ENCODE data around the gene BLOC1S6.

The BLOC1S6 gene

GRCh38 chr15:45606413-45606812, 19.2 kb downstream of the BLOC1S6 start:
- DNase-seq (ENCODE audit: insufficient read length, low spot score) (no peak), FAIRE-seq (no peak)
- no peak for TF ChIP-seq POLR2A (IDR thresholded peaks at IDR 0.05; ENCODE audit: low read depth, low read length)

GRCh38 chr15:45606841-45607240, 19.7 kb downstream of the BLOC1S6 start:
- DNase-seq (ENCODE audit: insufficient read length, low spot score) (no peak), FAIRE-seq (no peak)
- no peak for TF ChIP-seq POLR2A (IDR thresholded peaks at IDR 0.05; ENCODE audit: low read depth, low read length)

- DNase-seq (ENCODE audit: insufficient read length, low spot score) (no peak), FAIRE-seq (peak; percentile 82)
- TF ChIP-seq POLR2A (IDR thresholded peaks at IDR 0.05; ENCODE audit: low read depth, low read length): no peak
Measured at GRCh38 chr15:45611305-45611704, 24.1 kb downstream of the BLOC1S6 start.

GRCh38 chr15:45612790-45613415, 25.7 kb downstream of the BLOC1S6 start:
- DNase-seq (ENCODE audit: insufficient read length, low spot score): no peak
- FAIRE-seq: peak; percentile 53
- no peak for TF ChIP-seq POLR2A (IDR thresholded peaks at IDR 0.05; ENCODE audit: low read depth, low read length)

- no peak for TF ChIP-seq POLR2A (IDR thresholded peaks at IDR 0.05; ENCODE audit: low read depth, low read length)
- DNase-seq (ENCODE audit: insufficient read length, low spot score): no peak
- peak; percentile 30 for FAIRE-seq
Measured at GRCh38 chr15:45616901-45617323, 29.7 kb downstream of the BLOC1S6 start.

GRCh38 chr15:45618813-45619212, 31.6 kb downstream of the BLOC1S6 start:
- DNase-seq (ENCODE audit: insufficient read length, low spot score): no peak
- TF ChIP-seq POLR2A (IDR thresholded peaks at IDR 0.05; ENCODE audit: low read depth, low read length): no peak
- FAIRE-seq: no peak

- TF ChIP-seq POLR2A (IDR thresholded peaks at IDR 0.05; ENCODE audit: low read depth, low read length): no peak
- DNase-seq (ENCODE audit: insufficient read length, low spot score) (no peak), FAIRE-seq (no peak)
Measured at GRCh38 chr15:45628136-45628535, 41.0 kb downstream of the BLOC1S6 start.

GRCh38 chr15:45630917-45631691, 43.9 kb downstream of the BLOC1S6 start:
- peak; percentile 92 for FAIRE-seq
- peak; percentile 39 for DNase-seq (ENCODE audit: insufficient read length, low spot score)
- TF ChIP-seq POLR2A (IDR thresholded peaks at IDR 0.05; ENCODE audit: low read depth, low read length): no peak

- peak; percentile 33 for FAIRE-seq
- DNase-seq (ENCODE audit: insufficient read length, low spot score): no peak
- TF ChIP-seq POLR2A (IDR thresholded peaks at IDR 0.05; ENCODE audit: low read depth, low read length): no peak
Measured at GRCh38 chr15:45631776-45632175, 44.6 kb downstream of the BLOC1S6 start.

- FAIRE-seq (no peak), DNase-seq (ENCODE audit: insufficient read length, low spot score) (peak; percentile 52)
- peak; percentile 36; the same call in 1 of the 2 replicates for TF ChIP-seq POLR2A (IDR thresholded peaks at IDR 0.05; ENCODE audit: low read depth, low read length)
Measured at GRCh38 chr15:45634432-45635190, 47.4 kb downstream of the BLOC1S6 start, which contains the start of gene SQOR. Gene SQOR, plus strand, starts transcription at chr15:45635029. Its CDS starts 23,895 bp downstream, at chr15:45658924.

GRCh38 chr15:45635191-45635638, 48.0 kb downstream of the BLOC1S6 start:
- TF ChIP-seq POLR2A (IDR thresholded peaks at IDR 0.05; ENCODE audit: low read depth, low read length): no peak
- DNase-seq (ENCODE audit: insufficient read length, low spot score) (no peak), FAIRE-seq (no peak)

GRCh38 chr15:45635763-45636292, 48.6 kb downstream of the BLOC1S6 start:
- FAIRE-seq: no peak

GRCh38 chr15:45637141-45637540, 50.0 kb downstream of the BLOC1S6 start:
- DNase-seq (ENCODE audit: insufficient read length, low spot score): no peak
- no peak for FAIRE-seq
- no peak for TF ChIP-seq POLR2A (IDR thresholded peaks at IDR 0.05; ENCODE audit: low read depth, low read length)

More at GRCh38 chr15:45635763-45636292, 48.6 kb downstream of the BLOC1S6 start:
- DNase-seq (ENCODE audit: insufficient read length, low spot score): no peak
- no peak for TF ChIP-seq POLR2A (IDR thresholded peaks at IDR 0.05; ENCODE audit: low read depth, low read length)
